OCI-LY1 (cell line): Measurements from ENCODE around the gene CRB2.

ENCODE experiments used
- CTCF ChIP-seq: fragments of 200-600 bp; sonication (generic), shearing (Covaris generic); IDR thresholded peaks from 2 replicates; pipeline ENCODE4 v1.5.1; 2017; ENCODE audit warnings: mild to moderate bottlenecking, antibody characterized with exemption, low read length, moderate library complexity, mixed read lengths
- EZH2 ChIP-seq: fragments of 200-600 bp; sonication (generic), shearing (Covaris generic); IDR thresholded peaks from 2 replicates; pipeline ENCODE4 v1.8.0; 2017; ENCODE audit warnings: borderline replicate concordance, mixed run types, mild to moderate bottlenecking, antibody characterized with exemption, low read length, moderate library complexity, mixed read lengths

GRCh38 chr9:123408313-123409262, 52.6 kb downstream of the CRB2 start:
- no peak for TF ChIP-seq EZH2
- no peak for TF ChIP-seq CTCF
